Measurements from ENCODE around the gene ABCB6.

DNA sequence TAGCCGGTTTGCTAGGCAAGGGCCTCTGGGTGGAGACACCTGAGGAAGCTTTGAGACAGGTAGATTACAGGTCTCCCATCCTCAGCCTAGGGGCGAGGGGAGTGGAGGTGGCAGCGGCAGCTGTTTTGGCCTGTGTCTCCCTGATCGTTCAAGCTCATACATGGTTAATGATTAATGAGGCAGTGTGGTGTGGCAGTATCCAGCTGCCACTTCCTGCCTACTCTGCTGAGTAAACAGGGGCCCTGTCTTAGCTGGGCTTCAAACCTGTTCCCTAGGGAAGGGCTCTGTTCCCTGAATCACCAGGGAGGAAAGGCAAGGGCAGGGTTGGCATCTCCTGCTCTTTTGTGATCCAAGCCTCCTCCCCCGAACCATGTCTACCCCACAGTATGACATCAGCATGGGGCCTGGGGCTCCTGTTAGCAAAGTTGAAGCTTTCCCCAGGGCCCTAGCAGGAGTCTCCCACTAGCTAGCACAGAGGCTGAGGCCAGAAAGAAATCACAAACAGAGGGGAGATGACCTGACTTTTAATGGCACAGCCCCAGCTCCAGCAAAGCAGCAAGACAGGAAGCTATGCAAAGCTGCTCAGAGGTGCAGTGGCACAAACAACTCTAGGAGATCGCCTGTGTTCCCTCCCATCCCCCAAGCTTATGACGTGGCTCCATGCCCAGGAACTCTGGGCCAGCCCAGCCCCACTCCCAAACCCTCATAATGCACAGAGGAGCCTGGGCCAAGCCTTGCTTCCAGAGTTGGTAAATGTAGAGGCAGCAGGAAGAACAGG, 30.6 kb upstream of the ABCB6 start:
- no peak for TF ChIP-seq EZH2 (IDR thresholded peaks at IDR 0.05; ENCODE audit: borderline replicate concordance, low read depth, low read length, severe bottlenecking)
- TF ChIP-seq, protein P1, sequence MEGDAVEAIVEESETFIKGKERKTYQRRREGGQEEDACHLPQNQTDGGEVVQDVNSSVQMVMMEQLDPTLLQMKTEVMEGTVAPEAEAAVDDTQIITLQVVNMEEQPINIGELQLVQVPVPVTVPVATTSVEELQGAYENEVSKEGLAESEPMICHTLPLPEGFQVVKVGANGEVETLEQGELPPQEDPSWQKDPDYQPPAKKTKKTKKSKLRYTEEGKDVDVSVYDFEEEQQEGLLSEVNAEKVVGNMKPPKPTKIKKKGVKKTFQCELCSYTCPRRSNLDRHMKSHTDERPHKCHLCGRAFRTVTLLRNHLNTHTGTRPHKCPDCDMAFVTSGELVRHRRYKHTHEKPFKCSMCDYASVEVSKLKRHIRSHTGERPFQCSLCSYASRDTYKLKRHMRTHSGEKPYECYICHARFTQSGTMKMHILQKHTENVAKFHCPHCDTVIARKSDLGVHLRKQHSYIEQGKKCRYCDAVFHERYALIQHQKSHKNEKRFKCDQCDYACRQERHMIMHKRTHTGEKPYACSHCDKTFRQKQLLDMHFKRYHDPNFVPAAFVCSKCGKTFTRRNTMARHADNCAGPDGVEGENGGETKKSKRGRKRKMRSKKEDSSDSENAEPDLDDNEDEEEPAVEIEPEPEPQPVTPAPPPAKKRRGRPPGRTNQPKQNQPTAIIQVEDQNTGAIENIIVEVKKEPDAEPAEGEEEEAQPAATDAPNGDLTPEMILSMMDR (IDR thresholded peaks at IDR 0.05; ENCODE audit: borderline replicate concordance, extremely low read depth, low read length, poor library complexity, severe bottlenecking): no peak

Measured in DND-41 (cell line).